HEK293T (cell line): ENCODE results near the gene SEPTIN11.

Experiments
- ARNT ChIP-seq: fragments of 450-650 bp; IDR thresholded peaks from 2 replicates; pipeline ENCODE4 v1.6.1; 2017; ENCODE audit warnings: mild to moderate bottlenecking
- BHLHE40 ChIP-seq: fragments of 450-650 bp; IDR thresholded peaks from 2 replicates; pipeline ENCODE4 v1.6.1; 2016; ENCODE audit warnings: mild to moderate bottlenecking, moderate library complexity, borderline replicate concordance
- CTBP1 ChIP-seq: fragments of 450-650 bp; IDR thresholded peaks from 2 replicates; pipeline ENCODE4 v1.6.1; 2016; ENCODE audit warnings: borderline replicate concordance
- ELF4 ChIP-seq: fragments of 450-650 bp; IDR thresholded peaks from 2 replicates; pipeline ENCODE4 v1.6.1; 2017; ENCODE audit warnings: antibody characterized with exemption
- FOXA1 ChIP-seq: fragments of 450-650 bp; IDR thresholded peaks from 2 replicates; pipeline ENCODE4 v1.6.1; 2016; ENCODE audit warnings: mild to moderate bottlenecking
- FOXK2 ChIP-seq: fragments of 450-650 bp; IDR thresholded peaks from 2 replicates; pipeline ENCODE4 v1.6.1; 2016; ENCODE audit warnings: mild to moderate bottlenecking
- L3MBTL2 ChIP-seq: fragments of 450-650 bp; conservative IDR thresholded peaks from 2 replicates; pipeline ENCODE4 v1.6.1; 2016; ENCODE audit warnings: mild to moderate bottlenecking
- LEF1 ChIP-seq: fragments of 450-650 bp; IDR thresholded peaks from 2 replicates; pipeline ENCODE4 v1.6.1; 2017; ENCODE audit warnings: mild to moderate bottlenecking, borderline replicate concordance
- NFRKB ChIP-seq: fragments of 450-650 bp; IDR thresholded peaks from 2 replicates; pipeline ENCODE4 v1.6.1; 2016; ENCODE audit warnings: mild to moderate bottlenecking, moderate library complexity
- PKNOX1 ChIP-seq: fragments of 450-650 bp; IDR thresholded peaks from 2 replicates; pipeline ENCODE4 v1.6.1; 2016
- SP1 ChIP-seq: fragments of 450-650 bp; IDR thresholded peaks from 2 replicates; pipeline ENCODE4 v1.6.1; 2017
- SUZ12 ChIP-seq: fragments of 450-650 bp; IDR thresholded peaks from 2 replicates; pipeline ENCODE4 v1.6.1; 2016; ENCODE audit warnings: mild to moderate bottlenecking
- TARDBP ChIP-seq: fragments of 450-650 bp; IDR thresholded peaks from 2 replicates; pipeline ENCODE4 v1.6.1; 2016
- ZNF384 ChIP-seq: fragments of 450-650 bp; IDR thresholded peaks from 2 replicates; pipeline ENCODE4 v1.6.1; 2016

GRCh38 chr4:76965866-76966579, 16.5 kb downstream of the SEPTIN11 start:
- no peak for TF ChIP-seq SP1
- TF ChIP-seq FOXK2, result no peak
- TF ChIP-seq ARNT, result no peak
- no peak for TF ChIP-seq ZNF384
- no peak for TF ChIP-seq ELF4
- no peak for TF ChIP-seq SUZ12
- TF ChIP-seq PKNOX1, result no peak
- no peak for TF ChIP-seq CTBP1
- TF ChIP-seq BHLHE40, result no peak
- TF ChIP-seq LEF1, result no peak
- TF ChIP-seq L3MBTL2, result no peak
- TF ChIP-seq TARDBP, result no peak
- TF ChIP-seq FOXA1, result no peak
- TF ChIP-seq NFRKB, result no peak
